Activated T-cell treated with anti-CD3 and anti-CD28 coated beads, Interleukin-2, amount 50 U/mL, for 24 hours (primary cell): Measurements from ENCODE around the gene CBX7.
A peak's percentile ranks its signal among the peaks of the same experiment; 100 is the strongest.

Source experiments
- DNase-seq: peaks from one replicate; pipeline ENCODE4 v3.0.0-alpha.2; 2020
- H3K27ac Mint-ChIP-seq: 2 replicates; pipeline ENCODE4 v1.8.0; 2020; ENCODE audit warnings: mild to moderate bottlenecking, mixed read lengths
- H3K27me3 Mint-ChIP-seq: 2 replicates; pipeline ENCODE4 v1.8.0; 2020; ENCODE audit warnings: mixed read lengths
- H3K36me3 Mint-ChIP-seq: 2 replicates; pipeline ENCODE4 v1.8.0; 2020; ENCODE audit warnings: low read depth, mixed read lengths
- H3K4me1 Mint-ChIP-seq: 2 replicates; pipeline ENCODE4 v1.8.0; 2020; ENCODE audit warnings: low read depth, mixed read lengths
- H3K4me3 Mint-ChIP-seq: 2 replicates; pipeline ENCODE4 v1.8.0; 2020; ENCODE audit warnings: mild to moderate bottlenecking, moderate library complexity, mixed read lengths
- H3K9me3 Mint-ChIP-seq: 2 replicates; pipeline ENCODE4 v1.8.0; 2020; ENCODE audit warnings: mixed read lengths

Gene CBX7

GRCh38 chr22:39146256-39147101 is 6.0 kb downstream of the CBX7 start:
- peak overlapping the region; percentile 88 for H3K27ac Mint-ChIP-seq
- H3K9me3 Mint-ChIP-seq: no peaks in the 10 kb centered on the region
- H3K4me1 Mint-ChIP-seq: peaks cover 64% of the 10 kb centered on the region
- H3K36me3 Mint-ChIP-seq: peaks cover 10% of the 10 kb centered on the region
- no peak for DNase-seq
- peak overlapping the region; percentile 71 for H3K4me3 Mint-ChIP-seq
- no peaks in the 10 kb centered on the region for H3K27me3 Mint-ChIP-seq

GRCh38 chr22:39144101-39144767 is 8.2 kb downstream of the CBX7 start:
- Mint-ChIP-seq H3K4me3 (peak overlapping the region; percentile 85), H3K4me1 (peaks cover 42% of the 10 kb centered on the region), H3K27me3 (no peaks in the 10 kb centered on the region), H3K9me3 (no peaks in the 10 kb centered on the region), H3K27ac (peak overlapping the region; percentile 88), H3K36me3 (peaks cover 2% of the 10 kb centered on the region)
- peak; percentile 71 for DNase-seq

GRCh38 chr22:39142088-39142680 is 10.3 kb downstream of the CBX7 start:
- Mint-ChIP-seq H3K9me3 (no peaks in the 10 kb centered on the region), H3K4me1 (peaks cover 25% of the 10 kb centered on the region), H3K27ac (no peak overlapping the region), H3K27me3 (no peaks in the 10 kb centered on the region), H3K36me3 (peaks cover 5% of the 10 kb centered on the region), H3K4me3 (no peak overlapping the region)
- DNase-seq: no peak

GRCh38 chr22:39139933-39140332 is 12.5 kb downstream of the CBX7 start:
- peaks cover 15% of the 10 kb centered on the region for H3K4me1 Mint-ChIP-seq
- H3K27ac Mint-ChIP-seq: no peak overlapping the region
- H3K36me3 Mint-ChIP-seq: peaks cover 6% of the 10 kb centered on the region
- no peak overlapping the region for H3K4me3 Mint-ChIP-seq
- no peaks in the 10 kb centered on the region for H3K27me3 Mint-ChIP-seq
- no peaks in the 10 kb centered on the region for H3K9me3 Mint-ChIP-seq
- DNase-seq: no peak

GRCh38 chr22:39138357-39138997 is 14.0 kb downstream of the CBX7 start:
- no peak for DNase-seq
- Mint-ChIP-seq H3K27me3 (no peaks in the 10 kb centered on the region), H3K27ac (no peak overlapping the region), H3K9me3 (no peaks in the 10 kb centered on the region), H3K36me3 (peaks cover 10% of the 10 kb centered on the region), H3K4me3 (no peak overlapping the region), H3K4me1 (peaks cover 2% of the 10 kb centered on the region)

- peaks cover 25% of the 10 kb centered on the region for H3K36me3 Mint-ChIP-seq
- H3K27ac Mint-ChIP-seq: no peak overlapping the region
- H3K4me1 Mint-ChIP-seq: peaks cover 2% of the 10 kb centered on the region
- no peak overlapping the region for H3K4me3 Mint-ChIP-seq
- H3K9me3 Mint-ChIP-seq: no peaks in the 10 kb centered on the region
- no peaks in the 10 kb centered on the region for H3K27me3 Mint-ChIP-seq
- DNase-seq: no peak
Measured at GRCh38 chr22:39136317-39136716, 16.2 kb downstream of the CBX7 start.

- H3K36me3 Mint-ChIP-seq: peaks cover 26% of the 10 kb centered on the region
- H3K27ac Mint-ChIP-seq: no peak overlapping the region
- H3K4me1 Mint-ChIP-seq: peaks cover 2% of the 10 kb centered on the region
- H3K9me3 Mint-ChIP-seq: no peaks in the 10 kb centered on the region
- peak; percentile 63 for DNase-seq
- H3K4me3 Mint-ChIP-seq: no peak overlapping the region
- H3K27me3 Mint-ChIP-seq: no peaks in the 10 kb centered on the region
Measured at GRCh38 chr22:39135092-39135896, 17.2 kb downstream of the CBX7 start.

GRCh38 chr22:39134366-39135091 is 18.0 kb downstream of the CBX7 start:
- H3K4me3 Mint-ChIP-seq: no peak overlapping the region
- H3K36me3 Mint-ChIP-seq: peaks cover 26% of the 10 kb centered on the region
- H3K27ac Mint-ChIP-seq: no peak overlapping the region
- no peaks in the 10 kb centered on the region for H3K9me3 Mint-ChIP-seq
- no peak for DNase-seq
- no peaks in the 10 kb centered on the region for H3K27me3 Mint-ChIP-seq
- peaks cover 2% of the 10 kb centered on the region for H3K4me1 Mint-ChIP-seq

- no peak for DNase-seq
- Mint-ChIP-seq H3K4me1 (peaks cover 2% of the 10 kb centered on the region), H3K27ac (no peak overlapping the region), H3K4me3 (no peak overlapping the region), H3K9me3 (no peaks in the 10 kb centered on the region), H3K27me3 (no peaks in the 10 kb centered on the region), H3K36me3 (peaks cover 26% of the 10 kb centered on the region)
Measured at GRCh38 chr22:39133871-39134270, 18.6 kb downstream of the CBX7 start.

- Mint-ChIP-seq H3K27me3 (no peaks in the 10 kb centered on the region), H3K27ac (no peak overlapping the region), H3K4me1 (peaks cover 5% of the 10 kb centered on the region), H3K9me3 (no peaks in the 10 kb centered on the region), H3K4me3 (no peak overlapping the region), H3K36me3 (peaks cover 21% of the 10 kb centered on the region)
- no peak for DNase-seq
Measured at GRCh38 chr22:39132871-39133524, 19.5 kb downstream of the CBX7 start.

GRCh38 chr22:39132281-39132680 is 20.2 kb downstream of the CBX7 start:
- no peak overlapping the region for H3K4me3 Mint-ChIP-seq
- H3K4me1 Mint-ChIP-seq: peaks cover 5% of the 10 kb centered on the region
- peaks cover 21% of the 10 kb centered on the region for H3K36me3 Mint-ChIP-seq
- DNase-seq: no peak
- no peak overlapping the region for H3K27ac Mint-ChIP-seq
- H3K9me3 Mint-ChIP-seq: no peaks in the 10 kb centered on the region
- H3K27me3 Mint-ChIP-seq: no peaks in the 10 kb centered on the region

- Mint-ChIP-seq H3K4me1 (peaks cover 5% of the 10 kb centered on the region), H3K4me3 (no peak overlapping the region), H3K27me3 (no peaks in the 10 kb centered on the region), H3K36me3 (peaks cover 21% of the 10 kb centered on the region), H3K9me3 (no peaks in the 10 kb centered on the region), H3K27ac (no peak overlapping the region)
- no peak for DNase-seq
Measured at GRCh38 chr22:39130892-39131855, 21.3 kb downstream of the CBX7 start.
